Measurements from ENCODE around the gene ZNF423. TPM values are rescaled to one million over a fixed set of nuclear protein-coding genes. Genes with fewer than 3 reads are reported as not detected.

ZNF423 gene
- total RNA-seq, 6 experiments from 2014 or later: 0.43 to 1.2 (median 0.89) TPM

- H3K4me3 ChIP-seq: no peak overlapping the region
- no peak overlapping the region for H3K27ac ChIP-seq
- DNase-seq (peak in 1 of 3 donors; percentile 19), ATAC-seq (no peak)
- intact Hi-C loops (cut with DNase I): no loop called here
- no peaks in the 10 kb centered on the region for H3K4me1 ChIP-seq
- WGBS (ENCODE audit: insufficient coverage, low coverage, low lambda C conversion rate, missing lambda C conversion rate): 59% methylated on average over 2 of the region's 7 CpGs
- no peak for TF ChIP-seq CTCF (IDR thresholded peaks at IDR 0.05)
- TF ChIP-seq POLR2A (IDR thresholded peaks at IDR 0.05): no peak
- H3K36me3 ChIP-seq: no peaks in the 10 kb centered on the region
- no peaks in the 10 kb centered on the region for H3K27me3 ChIP-seq
- no peaks in the 10 kb centered on the region for H3K9me3 ChIP-seq
These were observed 398.7 kb downstream of the ZNF423 start for GRCh38 chr16:49457196-49457595.

DNA sequence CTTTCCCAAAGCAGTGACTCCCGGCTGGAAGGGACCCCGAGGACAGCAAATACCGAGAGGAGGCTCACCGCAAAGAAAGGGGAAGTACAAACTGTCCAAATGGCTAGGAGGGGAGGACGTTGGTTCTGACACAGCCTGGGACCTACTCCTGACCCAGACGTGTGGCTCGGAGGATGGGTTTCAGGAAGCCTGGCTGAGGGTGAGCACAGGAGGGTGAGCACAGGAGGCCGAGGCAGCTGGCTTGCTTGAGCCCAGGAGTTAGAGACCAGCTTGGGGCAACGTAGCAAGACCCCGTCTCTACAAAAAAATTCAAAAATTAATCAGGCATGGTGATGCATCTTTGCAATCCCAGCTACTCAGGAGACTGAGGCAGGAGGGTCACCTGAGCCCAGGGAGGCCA, 399.1 kb downstream of the ZNF423 start:
- Histone ChIP-seq H3K36me3 (no peaks in the 10 kb centered on the region), H3K4me1 (no peaks in the 10 kb centered on the region), H3K27me3 (no peaks in the 10 kb centered on the region), H3K27ac (no peak overlapping the region), H3K9me3 (no peaks in the 10 kb centered on the region), H3K4me3 (no peak overlapping the region)
- peak in 1 of 3 donors; percentile 17 for DNase-seq
- 77% methylated on average over 8 of the region's 10 CpGs for WGBS (ENCODE audit: insufficient coverage, low coverage, low lambda C conversion rate, missing lambda C conversion rate)
- TF ChIP-seq CTCF (IDR thresholded peaks at IDR 0.05): no peak
- TF ChIP-seq POLR2A (IDR thresholded peaks at IDR 0.05): no peak
- no peak for ATAC-seq
- intact Hi-C loops (cut with DNase I): no loop called here

GRCh38 chr16:49455991-49456745, 399.7 kb downstream of the ZNF423 start:
- WGBS (ENCODE audit: insufficient coverage, low coverage, low lambda C conversion rate, missing lambda C conversion rate): 14% methylated on average over 1 of the region's 8 CpGs
- intact Hi-C loops (cut with DNase I): no loop called here
- Histone ChIP-seq H3K9me3 (no peaks in the 10 kb centered on the region), H3K36me3 (no peaks in the 10 kb centered on the region), H3K4me3 (no peak overlapping the region), H3K27ac (no peak overlapping the region), H3K27me3 (no peaks in the 10 kb centered on the region), H3K4me1 (no peaks in the 10 kb centered on the region)
- ATAC-seq: no peak
- peak in 1 of 3 donors; percentile 26 for DNase-seq
- no peak for TF ChIP-seq CTCF (IDR thresholded peaks at IDR 0.05)
- TF ChIP-seq POLR2A (IDR thresholded peaks at IDR 0.05): no peak

DNA sequence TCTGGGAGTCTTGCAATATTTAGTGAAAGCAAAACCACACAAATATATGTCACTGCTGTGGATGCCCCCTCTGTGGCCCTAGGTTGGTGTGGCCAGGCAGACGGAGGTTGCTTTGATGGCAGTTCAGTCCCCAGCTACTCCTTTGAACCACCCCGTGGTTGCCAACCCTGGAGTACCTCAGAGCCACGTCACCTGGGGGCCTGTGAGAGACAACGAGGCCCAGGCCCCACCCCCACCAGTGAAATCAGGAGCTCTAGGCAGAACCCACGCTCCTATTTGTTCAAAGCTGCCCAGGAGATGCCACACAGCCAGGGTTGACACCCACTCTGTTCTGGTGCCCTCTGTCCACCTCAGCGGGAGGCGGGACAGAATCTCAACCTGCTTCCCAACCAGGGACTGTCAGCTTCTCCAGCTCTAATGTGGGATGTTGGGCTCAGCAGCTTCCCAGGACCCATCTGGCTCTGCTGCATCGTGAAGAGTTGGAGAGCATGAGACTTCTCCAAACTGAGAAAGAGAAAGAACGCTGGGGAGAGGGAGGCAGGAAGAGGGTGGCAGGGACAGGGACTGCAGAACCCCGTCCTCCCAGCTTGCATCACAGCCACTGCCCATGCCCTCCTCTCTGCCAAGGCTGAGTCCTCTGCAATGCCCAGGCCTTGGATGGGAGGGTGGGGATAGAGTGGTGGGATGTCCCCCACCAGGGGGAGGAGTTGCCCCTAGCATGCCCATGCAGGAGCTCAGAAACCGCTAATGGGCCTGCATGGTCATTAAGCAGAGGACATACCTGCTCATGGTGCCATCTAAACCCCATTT, 400.5 kb downstream of the ZNF423 start:
- no peaks in the 10 kb centered on the region for H3K9me3 ChIP-seq
- WGBS (ENCODE audit: insufficient coverage, low coverage, low lambda C conversion rate, missing lambda C conversion rate): 75% methylated on average over 2 of the region's 11 CpGs
- intact Hi-C loops (cut with DNase I): no loop called here

More for the DNA sequence above, 400.5 kb downstream of the ZNF423 start:
- no peak for ATAC-seq
- peak in 1 of 3 donors; percentile 29 for DNase-seq
- no peaks in the 10 kb centered on the region for H3K27me3 ChIP-seq
- no peaks in the 10 kb centered on the region for H3K4me1 ChIP-seq
- H3K27ac ChIP-seq: no peak overlapping the region
- TF ChIP-seq POLR2A (IDR thresholded peaks at IDR 0.05) (no peak), CTCF (IDR thresholded peaks at IDR 0.05) (no peak)
- no peaks in the 10 kb centered on the region for H3K36me3 ChIP-seq
- H3K4me3 ChIP-seq: no peak overlapping the region

All from right lobe of liver (tissue), 6 donors.